Fibroblast of villous mesenchyme (primary cell): ENCODE measurements around the gene CFAP54. TPM values are rescaled to one million over a fixed set of nuclear protein-coding genes. Genes with fewer than 3 reads are reported as not detected.
A peak's percentile ranks its signal among the peaks of the same experiment; 100 is the strongest.

Experiments used
- DNase-seq: peaks from one replicate; pipeline ENCODE4 v3.0.0-alpha.2; 2010; ENCODE audit warnings: low read depth
- H3K4me3 ChIP-seq: 2 replicates; pipeline ENCODE4 v1.5.1; 2011; ENCODE audit warnings: low read depth, mild to moderate bottlenecking, low read length
- total RNA-seq: library from RNA; depleted of rRNA; stranded (reverse); fragments of >200 nt; gene quantifications from 2 replicates; pipeline ENCODE4 v1.2.3, GENCODE V29; 2012
- TF ChIP-seq, protein P1 (sequence below): IDR thresholded peaks from 2 replicates; pipeline ENCODE4 v1.5.1; 2012; ENCODE audit warnings: low read depth, mild to moderate bottlenecking, low read length; ENCODE audit not compliant: insufficient read depth

CFAP54 gene
- total RNA-seq, 1 donor, result 0.86 TPM

DNA sequence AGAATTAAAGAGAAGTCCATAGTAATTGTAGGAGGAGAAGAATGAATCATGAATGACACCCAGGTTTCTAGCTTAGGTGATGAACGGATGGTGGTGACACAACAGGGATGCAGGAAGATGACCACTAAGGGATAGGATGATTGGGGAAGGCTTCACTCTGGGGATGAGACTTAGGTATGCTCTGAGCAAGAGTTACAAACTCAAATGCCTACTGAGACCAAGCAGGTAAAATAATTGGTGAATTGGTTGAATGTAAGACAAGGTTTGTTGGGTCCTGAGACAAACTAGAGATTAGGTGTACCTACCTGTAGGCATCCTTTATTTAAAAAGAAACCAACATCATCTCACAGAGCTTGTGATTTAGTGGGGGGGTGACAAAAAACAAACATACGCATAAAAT, 116.3 kb downstream of the CFAP54 start:
- no peak overlapping the region for H3K4me3 ChIP-seq
- TF ChIP-seq, protein P1, sequence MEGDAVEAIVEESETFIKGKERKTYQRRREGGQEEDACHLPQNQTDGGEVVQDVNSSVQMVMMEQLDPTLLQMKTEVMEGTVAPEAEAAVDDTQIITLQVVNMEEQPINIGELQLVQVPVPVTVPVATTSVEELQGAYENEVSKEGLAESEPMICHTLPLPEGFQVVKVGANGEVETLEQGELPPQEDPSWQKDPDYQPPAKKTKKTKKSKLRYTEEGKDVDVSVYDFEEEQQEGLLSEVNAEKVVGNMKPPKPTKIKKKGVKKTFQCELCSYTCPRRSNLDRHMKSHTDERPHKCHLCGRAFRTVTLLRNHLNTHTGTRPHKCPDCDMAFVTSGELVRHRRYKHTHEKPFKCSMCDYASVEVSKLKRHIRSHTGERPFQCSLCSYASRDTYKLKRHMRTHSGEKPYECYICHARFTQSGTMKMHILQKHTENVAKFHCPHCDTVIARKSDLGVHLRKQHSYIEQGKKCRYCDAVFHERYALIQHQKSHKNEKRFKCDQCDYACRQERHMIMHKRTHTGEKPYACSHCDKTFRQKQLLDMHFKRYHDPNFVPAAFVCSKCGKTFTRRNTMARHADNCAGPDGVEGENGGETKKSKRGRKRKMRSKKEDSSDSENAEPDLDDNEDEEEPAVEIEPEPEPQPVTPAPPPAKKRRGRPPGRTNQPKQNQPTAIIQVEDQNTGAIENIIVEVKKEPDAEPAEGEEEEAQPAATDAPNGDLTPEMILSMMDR, result no peak
- no peak for DNase-seq

GRCh38 chr12:96606134-96606533, 116.8 kb downstream of the CFAP54 start:
- no peak overlapping the region for H3K4me3 ChIP-seq
- DNase-seq, result no peak
- TF ChIP-seq, protein P1, result no peak

DNA sequence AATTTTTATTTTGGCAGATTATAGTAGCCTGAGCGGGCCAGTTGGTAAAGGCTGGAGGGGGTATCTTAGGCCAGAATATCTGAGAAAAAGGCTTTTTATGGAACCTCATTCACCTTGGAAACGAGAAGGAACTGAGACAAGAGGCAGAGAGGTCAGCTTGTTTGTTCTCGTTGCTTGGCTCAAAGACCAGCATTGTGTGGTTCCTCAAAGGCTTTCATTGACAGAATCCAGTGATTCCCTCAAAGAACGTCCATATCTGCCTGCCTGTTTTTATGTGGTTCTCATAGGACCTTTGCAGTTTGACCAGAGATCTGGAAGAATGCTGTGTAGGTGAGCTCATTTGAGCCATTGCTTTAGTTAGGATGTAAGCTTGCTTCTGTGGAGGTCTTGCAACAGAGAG, 117.3 kb downstream of the CFAP54 start:
- TF ChIP-seq, protein P1, result no peak
- no peak for DNase-seq
- no peak overlapping the region for H3K4me3 ChIP-seq

GRCh38 chr12:96617178-96617577, 127.8 kb downstream of the CFAP54 start:
- DNase-seq, result no peak
- TF ChIP-seq, protein P1, result peak; percentile 30
- no peak overlapping the region for H3K4me3 ChIP-seq

DNA sequence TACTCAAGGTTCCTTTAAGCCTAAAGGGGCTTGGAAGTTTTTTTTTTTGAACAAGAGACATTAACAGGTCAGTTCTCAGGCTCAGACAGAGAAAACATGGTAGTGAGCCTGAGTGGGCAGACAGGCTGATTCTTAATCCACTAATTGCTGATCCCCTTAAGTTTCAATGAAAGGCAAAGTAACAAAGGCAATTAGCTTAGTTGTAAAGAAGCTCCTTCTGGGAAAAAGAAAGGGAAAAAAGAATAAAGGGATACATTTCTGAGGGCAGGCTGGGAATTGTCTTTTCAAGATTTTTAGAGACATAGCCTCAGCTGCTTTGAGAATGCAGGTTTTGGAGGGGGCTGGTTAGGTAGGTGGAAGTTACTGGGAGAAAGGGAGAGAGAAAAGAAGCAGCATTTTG, 133.8 kb downstream of the CFAP54 start:
- TF ChIP-seq, protein P1, result no peak
- DNase-seq, result no peak
- H3K4me3 ChIP-seq, result no peak overlapping the region

- DNase-seq, result peak; percentile 14
- TF ChIP-seq, protein P1, result no peak
Observed at GRCh38 chr12:96623656-96624217, 134.4 kb downstream of the CFAP54 start.

DNA sequence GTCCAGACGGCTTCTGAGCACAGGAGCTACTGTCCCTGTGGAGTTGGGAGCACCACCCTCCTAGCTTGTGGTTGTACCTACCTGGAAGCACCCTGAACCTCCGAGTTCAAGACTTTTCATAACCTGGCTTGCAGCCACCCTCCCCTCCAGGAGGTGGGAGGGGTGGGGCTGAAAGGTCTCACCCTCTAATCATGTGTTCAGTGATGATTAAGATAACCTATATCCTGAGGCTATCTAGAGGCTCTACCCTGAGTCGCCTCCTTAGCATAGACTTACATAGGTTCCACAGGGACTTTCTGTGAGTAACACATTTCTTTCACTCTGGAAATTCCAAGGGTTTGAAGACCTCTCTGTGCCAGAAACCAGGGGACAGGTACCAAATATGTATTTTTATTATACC, 146.5 kb downstream of the CFAP54 start:
- DNase-seq, result no peak
- TF ChIP-seq, protein P1, result no peak
- no peak overlapping the region for H3K4me3 ChIP-seq

More at GRCh38 chr12:96623656-96624217, 134.4 kb downstream of the CFAP54 start:
- no peak overlapping the region for H3K4me3 ChIP-seq
